ENCODE data around the gene SLC17A1. TPM values are rescaled to one million over a fixed set of nuclear protein-coding genes. Genes with fewer than 3 reads are reported as not detected.

The SLC17A1 gene
- total RNA-seq, 4 donors from 2014 or later = not detected

GRCh38 chr6:25768566-25768965, 63.3 kb downstream of the SLC17A1 start:
- Histone ChIP-seq H3K9me3 (no peaks in the 10 kb centered on the region), H3K4me1 (no peaks in the 10 kb centered on the region), H3K36me3 (no peaks in the 10 kb centered on the region), H3K4me3 (no peak overlapping the region), H3K27me3 (no peaks in the 10 kb centered on the region), H3K27ac (no peak overlapping the region)
- WGBS, 2 donors (ENCODE audit: low coverage in 1 of 2) = 80 to 94% methylated on average over 1 of the region's 1 CpG
- intact Hi-C loops (cut with DNase I; ENCODE audit: low total_unique reads) = no loop called here
- in situ Hi-C loops (cut with MboI; ENCODE audit: low pct_ligation_motif_present in 1 of 4, low pct_unique_long_range_greater_than_20kb in 1 of 4, low sequenced_read_pairs in 3 of 4) = no loop called here
- TF ChIP-seq CTCF (IDR thresholded peaks at IDR 0.05) (no peak), POLR2AphosphoS5 (IDR thresholded peaks at IDR 0.05) (no peak), EP300 (IDR thresholded peaks at IDR 0.05; ENCODE audit: low read depth) (no peak), POLR2A (IDR thresholded peaks at IDR 0.05) (no peak)
- DNase-seq = no peak

- no peak overlapping the region for H3K4me3 ChIP-seq
- H3K27ac ChIP-seq = no peak overlapping the region
- H3K27me3 ChIP-seq = no peaks in the 10 kb centered on the region
- H3K9me3 ChIP-seq = no peaks in the 10 kb centered on the region
- DNase-seq = no peak
- no peaks in the 10 kb centered on the region for H3K36me3 ChIP-seq
- H3K4me1 ChIP-seq = no peaks in the 10 kb centered on the region
- intact Hi-C loops (cut with DNase I; ENCODE audit: low total_unique reads) (no loop called here), in situ Hi-C loops (cut with MboI; ENCODE audit: low pct_ligation_motif_present in 1 of 4, low pct_unique_long_range_greater_than_20kb in 1 of 4, low sequenced_read_pairs in 3 of 4) (no loop called here)
- TF ChIP-seq EP300 (IDR thresholded peaks at IDR 0.05; ENCODE audit: low read depth) (no peak), POLR2AphosphoS5 (IDR thresholded peaks at IDR 0.05) (no peak)
- 92% methylated on average over 2 of the region's 2 CpGs; no CpG with 5 or more reads in 1 of the 2 donors for WGBS, 2 donors (ENCODE audit: low coverage in 1 of 2)
Measured at GRCh38 chr6:25764611-25765010, 67.2 kb downstream of the SLC17A1 start.

GRCh38 chr6:25757936-25758642, 73.8 kb downstream of the SLC17A1 start:
- Histone ChIP-seq H3K36me3 (no peaks in the 10 kb centered on the region), H3K27me3 (no peaks in the 10 kb centered on the region), H3K27ac (peak overlapping the region in 3 of 4 donors; percentile 27 to 41 (median 35)), H3K4me3 (peak overlapping the region in 1 of 4 donors; percentile 42), H3K9me3 (no peaks in the 10 kb centered on the region), H3K4me1 (peaks cover 0 to 30% (median 15%) of the 10 kb centered on the region in 4 donors)
- in situ Hi-C loops (cut with MboI; ENCODE audit: low pct_ligation_motif_present in 1 of 4, low pct_unique_long_range_greater_than_20kb in 1 of 4, low sequenced_read_pairs in 3 of 4) (no loop called here), intact Hi-C loops (cut with DNase I; ENCODE audit: low total_unique reads) (no loop called here)
- 68 to 70% methylated on average over 3 to 6 of the region's 6 CpGs for WGBS, 2 donors (ENCODE audit: low coverage in 1 of 2)
- TF ChIP-seq EP300 (IDR thresholded peaks at IDR 0.05; ENCODE audit: low read depth) (no peak), POLR2AphosphoS5 (IDR thresholded peaks at IDR 0.05) (peak in 1 of 3 donors; percentile 22), POLR2A (IDR thresholded peaks at IDR 0.05) (peak; percentile 20)
- DNase-seq = no peak

DNA sequence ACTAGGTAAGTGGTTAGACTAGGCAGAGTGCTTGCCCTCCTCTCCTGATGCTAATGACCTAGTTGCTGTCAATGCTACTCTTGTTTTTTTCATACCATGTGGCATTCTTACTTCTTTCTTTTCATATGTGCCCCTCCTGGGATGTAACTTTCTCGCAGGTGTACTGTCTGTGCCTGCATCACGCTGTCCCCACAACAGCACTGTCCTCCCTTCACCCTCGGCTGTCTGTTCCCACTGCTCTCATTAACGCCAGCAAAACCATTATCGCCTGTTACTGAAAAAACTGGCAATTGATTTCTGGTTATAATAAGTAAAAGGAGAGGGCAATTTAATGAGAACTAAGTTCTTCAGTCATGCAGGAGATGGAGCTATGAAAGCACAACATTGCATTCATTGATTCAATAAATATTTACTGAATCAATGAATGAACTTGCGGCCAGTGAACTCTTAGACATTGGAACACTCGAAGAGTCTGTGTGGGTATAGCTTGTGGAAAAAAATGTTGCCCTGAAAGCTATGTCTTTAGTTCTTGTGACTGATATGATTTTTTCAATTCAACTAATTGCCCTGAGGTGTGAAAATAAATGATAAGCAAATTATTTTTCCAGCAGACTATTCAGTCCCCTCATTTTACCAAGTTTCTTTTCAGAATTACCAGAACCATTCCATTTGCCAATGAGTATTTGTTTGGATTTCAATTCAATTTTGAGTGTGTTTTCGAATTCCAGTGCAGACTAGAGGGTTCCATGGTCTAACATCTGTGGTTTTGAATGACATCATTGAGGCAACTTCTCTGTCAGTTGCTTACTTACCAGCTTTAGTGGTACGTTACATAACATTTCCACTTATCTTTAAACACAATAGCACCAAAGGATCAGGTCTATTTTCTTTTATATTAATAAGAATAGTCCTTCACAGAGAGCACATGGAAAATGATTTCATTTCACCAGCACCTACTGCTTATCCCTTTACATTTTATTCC, 75.2 kb downstream of the SLC17A1 start:
- Histone ChIP-seq H3K9me3 (no peaks in the 10 kb centered on the region), H3K4me1 (peaks cover 0 to 40% (median 21%) of the 10 kb centered on the region in 4 donors), H3K27me3 (no peaks in the 10 kb centered on the region), H3K4me3 (peak overlapping the region in 1 of 4 donors; percentile 42), H3K36me3 (no peaks in the 10 kb centered on the region), H3K27ac (peak overlapping the region in 2 of 4 donors; percentile 27 to 59)
- WGBS, 2 donors (ENCODE audit: low coverage in 1 of 2) = 86 to 93% methylated on average over 9 of the region's 9 CpGs
- in situ Hi-C loops (cut with MboI; ENCODE audit: low pct_ligation_motif_present in 1 of 4, low pct_unique_long_range_greater_than_20kb in 1 of 4, low sequenced_read_pairs in 3 of 4) = no loop called here
- TF ChIP-seq POLR2A (IDR thresholded peaks at IDR 0.05) = no peak
- no peak for TF ChIP-seq CTCF (IDR thresholded peaks at IDR 0.05)
- no peak for TF ChIP-seq POLR2AphosphoS5 (IDR thresholded peaks at IDR 0.05)
- TF ChIP-seq EP300 (IDR thresholded peaks at IDR 0.05; ENCODE audit: low read depth) = no peak
- DNase-seq = no peak
- intact Hi-C loops (cut with DNase I; ENCODE audit: low total_unique reads) = no loop called here

DNA sequence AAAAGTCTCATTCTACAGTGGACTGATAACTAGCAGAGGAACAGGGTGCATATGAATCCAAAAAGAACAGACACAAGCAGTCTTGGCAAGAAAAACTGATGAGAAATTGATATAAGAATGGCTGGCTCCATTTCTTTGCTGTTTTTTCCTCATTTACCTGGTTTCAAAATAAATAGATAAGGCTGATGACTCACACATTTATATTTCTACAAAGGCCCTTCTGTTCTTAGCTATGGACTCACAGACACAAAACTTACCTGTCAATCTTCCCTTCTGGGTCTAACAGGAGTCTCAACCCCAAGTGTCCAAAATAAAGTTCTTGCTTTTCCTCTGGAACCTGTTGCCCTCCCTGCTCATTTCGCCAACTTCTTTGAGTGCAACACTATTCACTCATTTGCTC, 76.4 kb downstream of the SLC17A1 start:
- Histone ChIP-seq H3K4me1 (peaks cover 0 to 50% (median 26%) of the 10 kb centered on the region in 4 donors), H3K27ac (peak overlapping the region; percentile 35 to 77 (median 58)), H3K9me3 (no peaks in the 10 kb centered on the region), H3K27me3 (no peaks in the 10 kb centered on the region), H3K36me3 (no peaks in the 10 kb centered on the region), H3K4me3 (peak overlapping the region in 2 of 4 donors; percentile 26 to 42)
- no peak for DNase-seq
- WGBS, 2 donors (ENCODE audit: low coverage in 1 of 2) = 83 to 94% methylated on average over 1 of the region's 1 CpG
- intact Hi-C loops (cut with DNase I; ENCODE audit: low total_unique reads) = no loop called here
- in situ Hi-C loops (cut with MboI; ENCODE audit: low pct_ligation_motif_present in 1 of 4, low pct_unique_long_range_greater_than_20kb in 1 of 4, low sequenced_read_pairs in 3 of 4) = no loop called here
- TF ChIP-seq EP300 (IDR thresholded peaks at IDR 0.05; ENCODE audit: low read depth) = no peak
- TF ChIP-seq POLR2A (IDR thresholded peaks at IDR 0.05) = no peak
- no peak for TF ChIP-seq CTCF (IDR thresholded peaks at IDR 0.05)
- TF ChIP-seq POLR2AphosphoS5 (IDR thresholded peaks at IDR 0.05) = no peak
